GM18909 (cell line): Measurements from ENCODE around the gene TGM2.

Experiments used
- ATAC-seq: cut with Tn5 transposase; IDR thresholded peaks from one replicate; pipeline ENCODE4 v1.9.1; 2021; ENCODE audit warnings: mild to moderate bottlenecking; ENCODE audit not compliant: unreplicated experiment, poor library complexity

The TGM2 gene

DNA sequence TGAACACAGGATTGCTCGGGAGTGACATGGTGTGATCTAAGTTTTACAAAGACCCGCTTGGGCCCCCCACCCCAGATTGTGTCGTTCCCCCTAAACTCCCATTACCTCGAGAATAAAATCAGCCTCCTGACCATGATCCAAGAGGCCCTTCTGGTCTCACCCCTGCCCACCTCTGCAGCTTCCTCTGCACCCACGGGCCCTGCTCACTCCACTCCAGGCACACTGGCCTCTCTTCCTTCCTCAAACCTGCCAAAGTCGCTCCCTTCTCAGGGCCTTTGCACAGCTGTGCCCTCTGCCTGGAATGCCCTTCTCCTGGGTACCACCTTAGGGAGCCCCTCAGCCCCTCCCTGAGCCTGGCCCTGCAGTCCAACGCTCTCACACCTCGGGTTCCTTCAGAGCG, 17.9 kb downstream of the TGM2 start:
- ATAC-seq, result no peak

DNA sequence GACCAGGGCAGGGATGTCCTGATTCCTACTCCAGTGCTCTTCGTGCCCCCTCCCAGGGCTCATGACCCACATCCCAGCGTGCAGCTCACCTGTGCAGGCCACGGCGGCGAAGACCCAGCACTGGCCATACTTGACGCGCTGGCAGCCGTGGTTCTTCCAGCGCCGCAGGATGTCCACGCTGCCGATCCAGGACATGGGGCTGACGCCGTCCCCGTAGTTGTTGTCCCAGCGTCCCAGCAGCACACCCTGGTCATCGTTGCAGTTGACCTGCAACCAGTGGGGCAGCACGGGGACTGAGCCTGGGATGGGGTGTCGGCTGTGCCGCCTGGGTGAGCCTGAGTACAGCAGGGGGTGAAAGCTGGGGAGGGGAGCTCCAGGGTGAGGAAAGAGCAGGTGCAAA, 18.4 kb downstream of the TGM2 start:
- no peak for ATAC-seq

GRCh38 chr20:38146156-38146555, 18.9 kb downstream of the TGM2 start:
- no peak for ATAC-seq

DNA sequence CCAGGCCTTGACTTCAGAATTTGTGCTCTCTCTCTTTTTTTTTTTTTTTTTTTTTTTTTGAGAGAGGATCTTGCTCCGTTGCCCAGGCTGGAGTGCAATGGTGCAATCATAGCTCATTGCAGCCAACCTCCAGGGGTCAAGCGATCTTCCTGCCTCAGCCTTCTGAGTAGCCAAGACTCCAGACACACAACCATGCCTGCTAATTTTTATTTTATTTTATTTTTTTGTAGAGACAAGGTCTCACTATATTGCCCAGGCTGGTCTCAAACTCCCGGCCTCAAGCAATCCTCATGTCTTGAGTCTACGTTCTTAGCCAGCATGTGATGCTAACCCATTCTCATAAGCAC, 19.4 kb downstream of the TGM2 start:
- ATAC-seq, result no peak

GRCh38 chr20:38144974-38145728, 19.9 kb downstream of the TGM2 start:
- ATAC-seq, result no peak

- no peak for ATAC-seq
Measured at GRCh38 chr20:38144598-38144973, 20.5 kb downstream of the TGM2 start.

- no peak for ATAC-seq
Measured at GRCh38 chr20:38143646-38144554, 21.2 kb downstream of the TGM2 start.

GRCh38 chr20:38143238-38143645, 21.8 kb downstream of the TGM2 start:
- ATAC-seq, result no peak

DNA sequence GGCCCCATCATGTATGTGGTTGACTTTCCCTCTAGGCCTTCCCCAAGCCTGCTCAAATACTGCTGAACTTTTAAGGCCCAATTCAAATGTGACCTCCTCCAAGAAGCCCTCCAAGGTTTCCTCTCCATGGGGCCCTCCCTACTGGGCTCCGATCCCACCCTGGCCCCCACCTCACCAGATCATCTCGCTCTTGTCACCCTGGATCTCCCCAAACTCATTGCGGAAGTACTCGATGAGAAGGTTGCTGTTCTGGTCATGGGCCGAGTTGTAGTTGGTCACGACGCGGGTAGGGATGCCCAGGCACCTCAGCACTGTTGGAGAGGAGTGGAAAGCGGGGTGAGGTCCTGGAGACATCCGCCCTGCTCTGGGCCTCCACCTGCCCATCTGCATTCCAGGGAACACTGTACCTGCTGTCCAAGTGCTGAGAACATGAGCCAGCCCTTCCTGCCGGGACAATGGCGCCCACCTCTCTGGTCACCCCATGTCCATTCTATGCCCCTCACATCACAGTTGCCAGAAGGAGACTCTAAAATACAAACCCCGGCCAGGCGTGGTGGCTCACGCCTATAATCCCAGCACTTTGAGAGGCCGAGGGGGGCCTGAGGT, 23.1 kb downstream of the TGM2 start:
- ATAC-seq, result no peak

DNA sequence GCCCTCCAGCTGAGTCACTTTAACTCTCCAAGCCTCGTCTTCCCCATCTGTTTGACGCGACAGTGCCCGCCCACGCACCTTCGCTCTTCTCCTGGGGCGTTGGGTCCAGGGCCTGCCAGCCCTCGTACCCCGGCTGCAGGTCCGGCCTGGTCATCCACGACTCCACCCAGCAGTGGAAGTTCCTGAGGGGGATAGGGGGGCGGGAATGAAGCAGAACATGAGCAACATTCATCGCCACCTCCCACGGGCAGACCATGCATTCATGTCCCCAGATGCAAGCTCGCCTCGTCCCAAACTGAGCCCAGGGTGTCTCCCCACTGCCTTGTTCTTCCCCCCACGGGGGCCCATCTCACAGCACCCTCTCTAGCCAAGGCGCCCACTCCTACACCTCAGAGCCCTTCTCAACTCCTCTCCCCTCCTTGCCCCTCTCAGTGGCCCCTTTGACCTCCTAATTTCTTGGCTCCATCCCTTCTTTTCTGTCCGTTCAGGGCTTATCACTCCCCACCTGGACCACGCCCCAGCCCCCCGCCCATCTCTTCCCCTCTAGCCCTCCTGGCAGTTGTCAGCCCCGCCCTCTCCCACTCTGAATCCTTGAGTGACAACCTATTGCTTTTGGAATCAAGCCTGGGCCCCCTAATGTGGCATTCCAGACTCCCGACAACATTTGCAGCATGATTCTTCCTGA, 23.7 kb downstream of the TGM2 start:
- ATAC-seq, result no peak

DNA sequence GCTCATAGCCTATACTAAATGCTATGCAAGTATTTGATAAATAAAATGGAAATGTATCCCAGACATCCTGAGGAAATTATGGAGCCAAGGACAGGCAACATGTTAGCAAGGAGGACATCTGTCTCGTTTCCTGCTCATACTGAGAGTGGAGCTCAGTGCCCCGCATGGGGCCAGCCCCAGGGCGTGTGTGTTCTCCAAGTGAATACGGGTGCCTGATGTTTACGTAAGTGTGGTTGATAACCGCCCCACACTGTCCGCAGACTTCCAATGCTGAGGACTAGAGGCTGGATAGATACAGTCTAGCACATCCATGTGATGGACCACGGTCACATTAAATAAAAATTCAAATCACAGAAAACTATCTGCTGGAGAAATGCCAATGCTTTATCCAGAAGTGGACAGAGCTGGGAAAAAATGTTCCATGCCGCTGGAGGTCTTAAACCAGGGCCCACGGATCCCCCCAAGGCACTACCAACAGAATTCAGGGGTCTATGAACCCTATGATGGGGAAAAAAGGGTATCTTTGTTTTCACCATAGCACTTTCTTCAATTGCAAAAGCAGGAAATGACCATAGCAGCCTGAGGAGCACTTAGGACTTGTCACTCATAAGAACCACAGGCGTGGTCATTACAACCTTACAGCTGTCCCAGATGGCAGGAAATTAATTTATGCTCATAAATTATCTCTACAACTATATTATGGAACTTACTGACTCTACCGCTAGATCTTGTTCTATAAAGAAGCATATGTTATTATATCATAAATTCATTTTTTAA, 24.9 kb downstream of the TGM2 start:
- no peak for ATAC-seq

DNA sequence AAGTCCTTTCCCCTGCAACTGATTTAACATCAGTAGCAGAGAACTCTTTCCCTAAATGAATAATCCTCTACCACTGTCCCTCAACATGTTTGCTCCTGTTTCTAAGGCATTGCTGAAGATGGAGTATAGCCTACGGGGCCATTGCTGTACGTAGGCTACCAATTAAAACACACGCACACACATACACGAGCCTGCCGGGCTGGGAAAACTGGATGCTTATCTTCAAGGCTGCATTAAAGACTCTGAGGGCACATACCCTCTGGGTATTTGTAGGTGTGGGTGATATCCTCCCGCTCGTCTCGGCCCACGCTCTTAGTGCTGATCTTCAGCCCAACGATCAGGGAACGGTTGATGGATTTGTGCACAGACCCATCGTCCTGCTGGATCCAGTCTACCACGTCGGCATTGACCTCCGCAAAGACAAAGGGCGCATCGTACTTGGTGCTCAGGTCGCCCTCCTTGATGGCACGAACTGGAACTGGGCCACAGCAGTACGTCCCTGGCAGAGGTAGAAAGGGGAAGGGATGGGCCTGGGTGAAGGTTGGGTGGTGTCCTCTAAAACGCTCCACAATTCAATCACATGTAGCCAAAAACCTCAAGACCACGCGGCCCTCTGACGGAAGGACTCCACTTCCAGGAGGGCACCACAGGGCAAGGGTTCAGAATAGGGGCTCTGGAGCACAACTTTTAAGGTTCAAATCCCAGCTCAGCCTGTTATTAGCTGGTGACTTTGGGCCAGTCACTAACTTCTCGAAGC, 25.7 kb downstream of the TGM2 start:
- ATAC-seq, result no peak

- ATAC-seq, result no peak
Measured at GRCh38 chr20:38138086-38138778, 26.8 kb downstream of the TGM2 start.

DNA sequence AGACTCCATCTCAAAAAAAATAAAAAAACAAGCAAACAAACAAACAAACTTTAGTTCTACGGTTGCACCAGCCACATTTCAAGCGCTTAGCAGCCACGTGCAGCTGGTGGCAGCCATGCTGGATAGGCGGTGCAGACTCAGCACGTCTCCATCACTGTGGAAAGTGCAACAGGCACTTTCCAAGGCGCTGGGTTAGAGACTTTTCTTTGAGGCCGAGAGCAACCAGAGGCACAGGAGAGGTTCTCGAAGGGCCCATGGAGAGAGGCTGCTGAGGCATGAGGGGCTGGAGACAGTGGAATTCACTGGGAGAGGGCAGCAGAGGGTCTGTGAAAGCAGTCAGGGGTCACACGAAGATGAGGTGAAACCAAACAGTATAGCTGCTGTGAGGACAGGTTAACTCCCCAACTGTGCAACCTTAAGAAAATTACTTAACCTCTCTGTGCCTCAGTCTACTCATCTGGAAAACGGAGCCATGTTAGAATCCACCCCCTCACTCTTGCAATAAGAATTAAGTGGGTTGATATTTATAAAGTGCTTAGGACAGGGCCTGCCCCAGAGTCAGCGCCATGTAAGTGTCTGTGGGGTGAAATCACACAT, 27.5 kb downstream of the TGM2 start:
- no peak for ATAC-seq

GRCh38 chr20:38136421-38137245, 28.4 kb downstream of the TGM2 start:
- no peak for ATAC-seq

- no peak for ATAC-seq
Measured at GRCh38 chr20:38135651-38136420, 29.2 kb downstream of the TGM2 start.

DNA sequence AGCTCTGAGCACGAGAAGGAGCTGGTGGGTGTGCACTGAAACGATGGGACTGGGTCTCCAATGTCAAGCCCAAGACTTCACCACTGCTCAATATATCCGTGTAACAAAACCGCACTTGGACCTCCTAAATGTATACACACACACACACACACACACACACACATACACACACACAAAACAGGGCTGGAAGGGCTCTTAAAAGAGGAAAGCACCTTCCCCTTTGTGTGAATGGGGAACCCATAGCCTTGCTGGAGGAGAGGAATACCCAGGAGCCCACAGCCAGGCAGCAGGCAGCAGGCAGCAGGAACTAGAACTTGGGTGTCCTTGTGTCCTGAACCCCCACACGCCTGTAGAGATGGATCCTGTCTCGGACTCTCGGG, 29.8 kb downstream of the TGM2 start:
- no peak for ATAC-seq
